Amygdala (tissue), 56 donors: Measurements from ENCODE around the gene ATP6V0B.

Source experiments
- DNase-seq, 56 donors: peaks; one replicate each; lab custom pipeline; 2025; lab: John Stamatoyannopoulos, UW

The ATP6V0B gene

DNA sequence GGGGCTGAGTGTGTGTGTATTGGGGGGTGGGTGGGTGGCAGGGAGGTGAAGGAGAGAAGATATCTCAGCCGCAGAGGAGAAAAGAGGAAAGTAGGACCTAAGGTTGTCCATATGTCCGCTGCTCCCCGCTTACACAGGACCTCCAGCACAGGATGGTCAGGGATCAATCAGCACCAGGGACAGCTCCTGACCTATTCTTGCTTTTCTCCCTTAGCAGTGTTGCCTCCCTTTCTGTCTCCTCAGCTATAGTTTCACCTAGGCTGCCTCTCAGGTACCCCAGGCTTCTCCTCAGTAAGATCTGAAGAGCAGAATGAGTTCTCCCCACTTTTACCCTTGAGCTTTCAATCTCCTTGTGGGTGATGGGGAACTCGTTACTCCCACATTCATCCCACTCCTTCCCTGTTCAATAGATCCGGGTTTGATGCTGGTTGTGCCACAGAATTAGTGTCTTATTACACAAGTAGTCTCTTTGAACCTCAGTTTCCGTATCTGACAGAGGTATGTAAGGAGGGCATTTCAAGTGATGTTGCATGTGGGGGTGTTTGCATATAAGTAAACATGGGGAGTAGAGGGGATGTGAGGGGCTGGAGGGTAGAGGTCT is 6.3 kb upstream of the ATP6V0B start:
- DNase-seq, result no peak

DNA sequence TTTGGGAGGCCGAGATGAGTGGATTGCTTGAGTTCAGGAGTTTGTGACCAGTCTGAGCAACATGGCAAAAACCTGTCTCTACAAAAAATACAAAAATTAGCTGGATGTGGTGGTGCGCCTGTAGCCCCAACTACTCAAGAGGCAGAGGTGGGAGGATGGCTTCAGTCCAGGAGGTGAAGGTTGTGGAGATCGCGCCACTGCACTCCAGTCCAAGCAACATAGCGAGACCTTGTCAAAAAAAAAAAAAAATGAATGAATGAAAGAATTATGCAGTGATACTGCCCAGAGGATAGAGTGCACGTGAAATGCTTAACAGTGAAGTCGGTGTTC is 5.4 kb upstream of the ATP6V0B start:
- no peak for DNase-seq

DNA sequence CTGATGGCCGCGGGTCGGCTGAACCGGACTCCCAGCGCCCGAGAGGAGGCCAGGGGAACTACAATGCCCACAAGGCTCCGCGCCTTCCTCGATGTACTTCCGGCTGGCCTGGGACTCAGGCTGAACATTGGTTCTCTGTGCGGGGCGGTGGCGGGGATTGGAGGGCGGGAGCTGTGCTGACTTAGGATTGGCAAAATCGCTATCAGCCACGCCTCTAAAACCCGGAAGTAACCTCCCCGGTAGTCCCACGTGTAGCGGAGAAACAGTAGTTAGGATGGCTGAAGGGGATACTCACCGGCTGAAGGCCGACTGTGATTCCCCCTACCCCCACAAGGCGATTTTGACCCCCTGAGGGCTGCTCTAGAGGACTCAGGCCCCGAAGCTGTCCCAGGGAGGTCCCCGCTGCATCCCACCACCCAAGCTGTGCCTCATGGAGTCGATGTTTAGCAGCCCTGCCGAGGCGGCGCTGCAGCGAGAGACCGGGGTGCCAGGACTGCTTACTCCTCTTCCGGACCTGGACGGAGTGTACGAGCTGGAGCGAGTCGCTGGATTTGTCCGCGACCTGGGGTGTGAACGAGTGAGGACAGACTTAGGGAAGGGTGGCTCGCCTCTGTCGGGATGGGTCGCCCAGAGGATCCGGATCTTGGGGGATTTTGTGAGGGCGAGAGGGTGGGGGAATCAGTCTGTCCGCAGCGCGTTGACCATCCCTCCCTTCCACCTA is 4.9 kb upstream of the ATP6V0B start, which contains the start of gene DPH2:
TSS of gene DPH2 (plus strand) at position 265 of the 721 bp plus-strand sequence. CDS start at position 431, 166 bp downstream.
- peak; percentile 41 to 99 (median 96) for DNase-seq

DNA sequence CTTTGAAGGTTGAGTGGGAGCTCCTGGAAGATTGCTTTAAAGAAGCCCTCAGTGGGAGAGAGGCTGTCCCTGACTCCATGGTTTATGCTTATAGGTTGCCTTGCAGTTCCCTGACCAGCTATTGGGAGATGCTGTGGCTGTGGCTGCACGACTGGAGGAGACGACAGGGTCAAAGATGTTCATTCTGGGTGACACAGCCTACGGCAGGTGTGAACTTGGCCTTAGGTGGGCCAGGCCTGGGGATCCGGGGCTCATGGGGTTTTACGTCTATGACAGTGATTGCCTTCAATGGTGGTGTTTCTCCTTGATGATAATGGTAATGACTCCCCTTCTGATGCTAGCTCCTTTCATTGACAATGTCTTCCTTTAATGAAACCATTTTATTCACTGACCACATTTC is 4.3 kb upstream of the ATP6V0B start:
- DNase-seq, result no peak

DNA sequence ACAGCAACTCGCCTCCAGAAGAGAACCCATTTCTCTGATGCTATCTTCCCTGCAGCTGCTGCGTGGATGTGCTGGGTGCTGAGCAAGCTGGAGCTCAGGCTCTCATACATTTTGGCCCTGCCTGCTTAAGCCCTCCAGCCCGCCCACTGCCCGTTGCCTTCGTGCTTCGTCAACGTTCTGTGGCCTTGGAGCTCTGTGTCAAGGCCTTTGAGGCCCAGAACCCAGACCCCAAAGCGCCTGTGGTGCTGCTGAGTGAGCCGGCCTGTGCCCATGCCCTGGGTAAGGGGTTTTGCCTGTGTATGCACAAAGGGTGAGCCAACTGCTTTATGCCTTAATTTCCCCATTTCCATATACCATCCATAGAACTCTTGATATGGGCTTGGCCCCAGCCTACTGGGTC is 3.8 kb upstream of the ATP6V0B start:
- DNase-seq, result no peak

DNA sequence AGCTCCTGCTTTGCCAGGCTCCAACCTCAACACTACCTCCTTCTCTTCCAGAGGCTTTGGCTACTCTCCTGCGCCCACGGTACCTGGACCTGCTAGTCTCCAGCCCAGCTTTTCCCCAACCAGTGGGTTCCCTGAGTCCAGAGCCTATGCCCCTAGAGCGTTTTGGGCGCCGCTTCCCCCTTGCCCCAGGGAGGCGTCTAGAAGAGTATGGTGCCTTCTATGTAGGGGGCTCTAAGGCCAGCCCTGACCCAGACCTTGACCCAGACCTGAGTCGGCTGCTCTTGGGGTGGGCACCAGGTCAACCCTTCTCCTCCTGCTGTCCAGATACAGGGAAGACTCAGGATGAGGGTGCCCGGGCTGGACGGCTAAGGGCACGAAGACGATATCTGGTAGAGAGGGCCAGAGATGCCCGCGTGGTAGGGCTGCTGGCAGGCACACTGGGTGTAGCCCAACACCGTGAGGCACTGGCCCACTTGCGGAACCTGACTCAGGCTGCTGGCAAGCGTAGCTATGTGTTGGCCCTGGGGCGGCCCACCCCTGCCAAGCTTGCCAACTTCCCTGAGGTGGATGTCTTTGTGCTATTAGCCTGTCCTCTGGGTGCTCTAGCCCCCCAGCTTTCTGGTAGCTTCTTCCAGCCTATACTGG is 3.3 kb upstream of the ATP6V0B start:
- DNase-seq, result no peak

DNA sequence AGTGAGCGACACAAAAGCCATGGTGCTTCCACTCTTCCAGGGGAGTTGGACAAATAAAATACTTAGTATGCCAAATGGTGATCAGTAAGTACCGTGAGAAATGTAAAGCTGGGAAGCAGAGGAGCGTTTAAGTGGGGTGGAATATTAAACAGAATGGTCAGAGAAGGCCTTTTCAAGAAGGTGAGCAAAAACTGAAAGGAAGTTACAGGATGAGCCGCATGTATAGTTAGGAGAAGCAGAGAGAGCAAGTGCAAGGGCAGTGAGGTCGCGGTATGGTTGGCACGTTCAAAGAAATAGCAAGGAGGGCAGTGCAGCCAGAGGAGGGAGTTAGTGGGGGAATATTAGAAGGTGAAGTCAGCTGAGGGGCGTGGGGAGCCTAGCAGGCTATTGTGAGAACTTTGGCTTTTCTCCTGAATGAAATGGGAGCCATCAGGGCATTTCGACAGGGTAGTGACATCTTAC is 748 bp upstream of the ATP6V0B start:
- DNase-seq, result peak in 1 of 56 donors; percentile 61

DNA sequence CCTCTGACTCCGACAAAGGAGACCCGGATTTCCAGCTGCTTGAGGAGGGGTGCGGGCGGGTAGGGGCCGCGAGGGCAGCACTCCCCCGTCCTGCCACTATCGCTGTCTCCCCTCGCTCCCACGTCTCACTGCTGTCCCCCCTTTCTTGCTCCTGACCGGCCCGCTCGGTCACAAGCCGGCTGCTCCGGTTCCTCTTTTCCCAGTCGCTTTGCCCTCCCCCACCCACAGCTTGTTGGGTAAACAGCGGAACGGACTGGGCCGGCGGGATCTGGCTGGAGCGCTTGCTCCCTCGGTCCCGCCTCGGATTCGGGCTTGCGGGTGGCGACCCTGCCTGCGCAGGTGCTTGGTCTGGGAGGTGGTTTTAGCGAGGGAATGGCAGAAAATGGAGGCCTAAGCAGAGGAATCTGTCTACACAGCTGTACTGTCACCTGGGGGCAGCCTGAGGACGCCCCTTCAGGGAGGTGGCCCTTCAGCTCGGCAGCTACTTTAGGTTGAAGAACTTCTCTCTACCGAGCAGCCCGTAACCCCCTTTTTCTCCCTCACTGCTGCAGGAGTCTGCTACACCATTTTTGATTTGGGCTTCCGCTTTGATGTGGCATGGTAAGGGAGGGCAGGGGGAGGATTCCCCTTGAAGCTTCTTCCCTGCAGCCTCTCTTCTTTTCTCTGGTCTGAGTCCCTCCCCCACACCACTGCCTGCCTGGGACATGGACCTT is 645 bp downstream of the ATP6V0B start:
- peak in 25 of 56 donors; percentile 10 to 60 (median 44) for DNase-seq

DNA sequence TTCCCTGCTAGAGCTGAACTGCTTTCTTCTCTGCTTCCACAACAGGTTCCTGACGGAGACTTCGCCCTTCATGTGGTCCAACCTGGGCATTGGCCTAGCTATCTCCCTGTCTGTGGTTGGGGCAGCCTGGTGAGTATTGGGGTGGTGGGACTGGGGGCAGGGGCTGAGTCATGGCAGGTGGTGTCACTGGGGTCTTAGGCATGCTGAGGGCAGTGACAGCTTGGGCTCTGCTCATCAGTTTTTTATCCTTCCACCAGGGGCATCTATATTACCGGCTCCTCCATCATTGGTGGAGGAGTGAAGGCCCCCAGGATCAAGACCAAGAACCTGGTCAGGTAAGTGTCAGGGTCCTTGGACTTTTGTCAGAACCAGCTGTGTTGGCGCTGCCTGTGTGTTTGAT is 1.3 kb downstream of the ATP6V0B start:
- no peak for DNase-seq

DNA sequence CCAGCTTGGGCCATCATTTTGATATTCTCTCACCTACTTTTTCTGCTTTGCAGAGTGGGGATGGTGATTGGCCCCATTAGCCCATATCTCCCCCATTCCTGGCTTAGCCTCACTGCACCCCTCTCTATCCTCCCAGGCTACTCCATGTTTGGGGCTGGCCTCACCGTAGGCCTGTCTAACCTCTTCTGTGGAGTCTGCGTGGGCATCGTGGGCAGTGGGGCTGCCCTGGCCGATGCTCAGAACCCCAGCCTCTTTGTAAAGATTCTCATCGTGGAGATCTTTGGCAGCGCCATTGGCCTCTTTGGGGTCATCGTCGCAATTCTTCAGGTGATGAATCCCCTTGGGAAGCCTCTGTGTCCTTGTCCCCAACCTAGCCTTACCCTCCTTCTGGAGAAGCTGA is 2.1 kb downstream of the ATP6V0B start:
- DNase-seq, result no peak

DNA sequence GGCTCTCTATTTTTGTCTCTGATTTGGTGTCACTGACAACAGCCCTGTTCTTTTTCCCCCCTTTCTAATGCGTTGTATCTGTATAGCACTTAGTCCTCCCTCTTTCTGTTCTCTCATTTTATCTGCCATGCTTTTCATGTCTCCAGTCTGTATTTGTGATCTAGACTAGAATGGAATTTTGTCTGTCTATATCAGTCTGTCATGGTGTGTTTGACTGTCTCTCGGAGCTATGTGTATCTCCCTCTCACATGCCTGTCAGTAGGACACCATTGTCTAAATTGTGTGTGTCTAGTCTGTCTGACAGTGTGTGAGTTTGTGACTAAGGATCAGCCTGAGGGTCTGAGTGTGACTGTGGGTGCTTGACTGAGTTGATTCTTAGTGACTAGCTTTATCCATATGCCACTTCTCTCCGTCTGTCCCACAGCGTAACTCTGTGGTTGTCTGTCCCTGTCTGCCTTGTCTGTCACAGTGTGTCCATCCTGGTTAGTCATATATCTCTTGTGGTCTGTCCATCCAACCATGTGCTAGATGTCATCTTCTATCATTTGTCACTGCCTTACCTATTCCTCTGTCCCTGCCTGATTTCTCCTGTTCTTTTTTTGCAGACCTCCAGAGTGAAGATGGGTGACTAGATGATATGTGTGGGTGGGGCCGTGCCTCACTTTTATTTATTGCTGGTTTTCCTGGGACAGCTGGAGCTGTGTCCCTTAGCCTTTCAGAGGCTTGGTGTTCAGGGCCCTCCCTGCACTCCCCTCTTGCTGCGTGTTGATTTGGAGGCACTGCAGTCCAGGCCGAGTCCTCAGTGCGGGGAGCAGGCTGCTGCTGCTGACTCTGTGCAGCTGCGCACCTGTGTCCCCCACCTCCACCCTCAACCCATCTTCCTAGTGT is 2.9 kb downstream of the ATP6V0B start:
- no peak for DNase-seq

DNA sequence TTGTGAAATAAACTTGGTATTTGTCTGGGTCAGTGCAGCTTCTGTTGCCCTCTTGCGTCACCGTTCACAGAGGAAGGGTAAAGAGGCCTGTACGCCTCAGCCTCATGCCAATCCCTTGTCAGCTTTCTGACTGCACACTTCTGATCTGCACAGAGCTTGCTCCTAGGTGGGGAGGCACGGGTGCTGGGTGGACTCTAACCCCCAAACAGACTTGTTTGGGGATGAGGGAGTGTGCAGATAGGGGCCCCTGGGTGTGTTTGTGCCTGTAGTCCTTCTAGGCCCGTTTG is 3.4 kb downstream of the ATP6V0B start:
- no peak for DNase-seq

DNA sequence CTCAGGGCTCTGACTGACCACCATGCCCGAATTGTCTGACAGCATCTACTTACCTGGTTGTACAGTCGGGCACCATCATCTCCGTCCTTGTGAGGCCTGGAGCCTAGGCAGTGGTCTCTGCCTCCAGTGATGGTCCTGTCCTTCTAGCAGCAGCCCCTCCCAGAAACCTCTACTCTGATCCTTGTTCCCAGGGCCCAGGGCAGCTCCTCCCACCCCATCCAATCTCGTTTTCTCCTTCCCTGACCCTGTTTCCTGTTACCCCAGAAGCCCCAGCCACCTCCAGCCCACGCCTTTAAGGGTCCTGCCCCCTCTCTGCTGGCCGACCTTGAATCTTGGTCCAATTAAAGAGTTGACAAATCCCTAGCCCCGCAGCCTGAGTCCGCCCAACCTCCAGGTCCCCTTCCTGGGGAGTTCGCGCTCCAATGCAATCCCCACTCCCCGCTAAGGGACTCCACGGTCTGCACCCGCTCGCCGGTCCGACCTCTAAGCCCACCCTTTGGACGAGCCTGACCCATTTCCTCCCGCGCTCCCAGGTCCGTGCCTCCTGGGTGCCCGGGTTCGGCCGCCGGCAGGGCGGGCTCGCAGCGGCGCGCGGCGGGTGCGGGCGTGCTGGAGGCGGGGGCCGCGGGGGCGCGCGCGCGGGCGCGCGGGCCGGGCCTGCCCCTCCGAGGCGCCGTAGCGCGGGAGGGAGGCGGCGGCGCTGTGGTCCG is 3.9 kb downstream of the ATP6V0B start, which contains the start of gene B4GALT2:
TSS of gene B4GALT2 (plus strand) at position 660 of the 710 bp plus-strand sequence. CDS start 1,951 bp downstream, outside the sequence.
- peak in 23 of 56 donors; percentile 9 to 68 (median 43) for DNase-seq

DNA sequence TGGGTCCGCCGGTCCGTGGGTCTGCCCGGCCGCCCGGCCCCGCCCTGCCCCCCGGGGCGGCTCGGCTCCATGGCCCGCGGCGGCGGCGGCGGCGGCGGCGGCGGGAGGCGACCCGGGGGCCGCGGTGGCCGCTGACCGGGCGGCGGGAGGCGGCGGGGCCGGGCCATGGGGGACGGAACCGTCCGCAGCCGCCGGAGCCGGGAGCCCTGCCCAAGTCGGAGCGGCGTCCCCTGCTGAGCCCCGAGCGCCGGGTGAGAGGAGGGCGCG is 4.4 kb downstream of the ATP6V0B start:
- DNase-seq, result peak in 1 of 56 donors; percentile 36

DNA sequence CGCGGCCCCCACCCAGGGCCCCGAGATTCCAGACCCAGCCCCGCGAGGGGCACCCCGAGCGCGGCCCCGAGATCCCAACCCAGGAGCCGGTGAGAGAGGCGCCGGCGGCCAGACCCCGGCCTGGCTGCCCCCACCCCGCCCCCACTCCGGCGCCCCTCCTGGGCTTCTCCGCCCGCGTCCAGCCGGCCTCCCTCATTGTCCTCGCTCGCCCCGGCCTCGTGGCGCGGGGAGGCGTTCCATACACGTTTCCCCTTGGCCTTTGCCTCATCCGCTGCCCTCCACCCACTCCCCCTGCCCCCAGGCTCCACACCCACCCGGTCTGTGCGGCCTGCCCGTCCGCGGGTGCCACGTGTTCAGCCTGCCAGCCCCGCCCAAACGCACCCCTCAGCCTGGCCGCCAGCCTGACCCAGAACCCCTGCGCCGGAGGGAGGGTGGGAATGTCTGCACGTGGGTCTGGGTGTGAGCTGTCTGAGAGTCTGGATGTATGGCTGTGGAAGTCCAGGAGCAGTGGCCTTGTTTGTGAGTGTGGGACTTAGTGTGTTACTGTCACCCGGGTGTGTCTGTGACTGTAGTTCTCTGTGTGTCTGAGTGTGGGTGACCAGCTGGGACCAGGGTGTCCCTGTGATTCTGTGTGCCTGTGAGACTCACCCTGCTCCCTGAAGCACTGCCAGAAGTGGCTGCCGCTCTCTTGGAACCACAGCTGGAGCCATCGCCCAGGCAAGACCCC is 4.9 kb downstream of the ATP6V0B start:
- DNase-seq, result peak in 20 of 56 donors; percentile 14 to 61 (median 35)

DNA sequence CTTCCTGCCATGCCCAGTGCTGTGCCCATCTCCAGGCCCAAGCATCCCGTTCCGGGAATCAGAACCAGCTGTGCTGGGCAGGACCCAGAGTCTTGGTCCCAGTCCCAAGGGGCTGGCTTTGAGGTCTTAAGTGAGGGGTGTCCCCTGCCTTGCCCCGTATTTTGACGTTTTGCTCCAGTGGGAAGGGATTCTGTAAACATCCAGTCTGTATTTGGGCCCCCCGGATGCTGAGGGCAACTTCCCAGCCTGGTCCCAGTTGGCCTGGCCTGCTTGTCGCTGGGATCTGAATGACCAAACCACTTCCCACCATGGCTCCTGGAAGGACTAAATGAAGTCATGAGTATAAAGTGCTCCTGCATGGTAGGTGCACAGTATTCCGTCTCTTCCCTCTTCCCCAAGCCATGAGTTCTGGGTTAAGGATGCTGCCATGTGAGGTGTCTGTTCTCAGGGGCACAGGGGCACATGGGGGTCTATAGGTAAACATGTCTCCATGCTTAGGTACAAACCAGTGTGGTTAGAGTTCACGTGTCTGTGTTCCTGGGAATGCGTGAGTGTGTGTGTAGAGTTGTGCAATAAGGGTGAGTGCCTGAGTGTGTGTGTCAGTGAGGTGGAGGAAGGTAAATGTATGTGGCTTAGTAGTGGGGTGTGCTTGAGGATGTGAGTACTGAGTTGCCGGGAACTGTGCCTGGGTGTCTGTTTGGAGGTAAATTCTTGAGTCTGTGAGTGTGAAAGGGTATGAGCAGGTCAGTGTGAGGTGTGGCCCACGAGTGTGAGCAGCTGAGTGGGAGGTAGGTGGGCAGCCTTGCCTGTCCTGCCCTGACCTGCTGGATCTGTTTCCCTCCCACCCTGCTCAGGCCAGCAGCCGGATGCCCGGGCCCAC is 5.7 kb downstream of the ATP6V0B start:
- no peak for DNase-seq

DNA sequence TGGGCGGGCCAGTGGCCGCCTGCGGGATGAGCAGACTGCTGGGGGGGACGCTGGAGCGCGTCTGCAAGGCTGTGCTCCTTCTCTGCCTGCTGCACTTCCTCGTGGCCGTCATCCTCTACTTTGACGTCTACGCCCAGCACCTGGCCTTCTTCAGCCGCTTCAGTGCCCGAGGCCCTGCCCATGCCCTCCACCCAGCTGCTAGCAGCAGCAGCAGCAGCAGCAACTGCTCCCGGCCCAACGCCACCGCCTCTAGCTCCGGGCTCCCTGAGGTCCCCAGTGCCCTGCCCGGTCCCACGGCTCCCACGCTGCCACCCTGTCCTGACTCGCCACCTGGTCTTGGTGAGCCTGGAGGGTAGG is 6.4 kb downstream of the ATP6V0B start:
- DNase-seq, result no peak

DNA sequence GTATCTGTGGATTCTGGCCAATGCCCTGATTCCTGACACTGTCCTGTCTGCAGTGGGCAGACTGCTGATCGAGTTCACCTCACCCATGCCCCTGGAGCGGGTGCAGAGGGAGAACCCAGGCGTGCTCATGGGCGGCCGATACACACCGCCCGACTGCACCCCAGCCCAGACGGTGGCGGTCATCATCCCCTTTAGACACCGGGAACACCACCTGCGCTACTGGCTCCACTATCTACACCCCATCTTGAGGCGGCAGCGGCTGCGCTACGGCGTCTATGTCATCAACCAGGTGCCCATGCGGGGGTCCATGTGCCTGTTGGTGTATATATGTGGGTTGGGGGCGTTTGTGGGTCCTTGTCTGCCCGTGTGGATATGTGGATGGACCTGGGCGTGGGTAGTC is 6.9 kb downstream of the ATP6V0B start:
- DNase-seq, result no peak
